GM18526 (cell line): ENCODE measurements around the gene SHC3.

ENCODE experiments used
- POLR2A ChIP-seq: IDR thresholded peaks from 3 replicates; pipeline ENCODE4 v1.6.1; 2011; ENCODE audit not compliant: insufficient read length; ENCODE audit errors: extremely low read depth

The SHC3 gene

GRCh38 chr9:89177944-89178829 is at the start of gene SHC3:
Gene SHC3 (minus strand): TSS chr9:89178818. CDS start chr9:89178460, 358 bp downstream.
- no peak for TF ChIP-seq POLR2A

- no peak for TF ChIP-seq POLR2A
Measured at GRCh38 chr9:89225991-89226471, 47.4 kb upstream of the SHC3 start.

- no peak for TF ChIP-seq POLR2A
Measured at GRCh38 chr9:89225587-89225986, 47.0 kb upstream of the SHC3 start.

GRCh38 chr9:89225036-89225435 is 46.4 kb upstream of the SHC3 start:
- TF ChIP-seq POLR2A, result no peak

- no peak for TF ChIP-seq POLR2A
Measured at GRCh38 chr9:89224633-89225032, 46.0 kb upstream of the SHC3 start.

- no peak for TF ChIP-seq POLR2A
Measured at GRCh38 chr9:89223396-89223977, 44.9 kb upstream of the SHC3 start.

GRCh38 chr9:89219637-89220036 is 41.0 kb upstream of the SHC3 start:
- TF ChIP-seq POLR2A, result no peak

- TF ChIP-seq POLR2A, result no peak
Measured at GRCh38 chr9:89218040-89218928, 39.7 kb upstream of the SHC3 start.

GRCh38 chr9:89215342-89215741 is 36.7 kb upstream of the SHC3 start:
- no peak for TF ChIP-seq POLR2A

GRCh38 chr9:89213396-89213880 is 34.8 kb upstream of the SHC3 start:
- TF ChIP-seq POLR2A, result no peak

- TF ChIP-seq POLR2A, result no peak
Measured at GRCh38 chr9:89212171-89212570, 33.6 kb upstream of the SHC3 start.

GRCh38 chr9:89207026-89207425 is 28.4 kb upstream of the SHC3 start:
- TF ChIP-seq POLR2A, result no peak

- no peak for TF ChIP-seq POLR2A
Measured at GRCh38 chr9:89204801-89205200, 26.2 kb upstream of the SHC3 start.

- TF ChIP-seq POLR2A, result no peak
Measured at GRCh38 chr9:89195131-89195797, 16.6 kb upstream of the SHC3 start.
